HepG2 (cell line): ENCODE measurements around the gene MCRIP2. TPM values are rescaled to one million over a fixed set of nuclear protein-coding genes. Genes with fewer than 3 reads are reported as not detected.
A peak's percentile ranks its signal among the peaks of the same experiment; 100 is the strongest.

Experiments
- ARID3A ChIP-seq: IDR thresholded peaks from 2 replicates; pipeline ENCODE4 v1.6.1; 2012; ENCODE audit warnings: low read depth, low read length, improper control_type of control experiment
- ARID4A ChIP-seq: sonication (generic); formaldehyde crosslinking; IDR thresholded peaks from 2 replicates; pipeline ENCODE4 v1.5.0; 2020; ENCODE audit warnings: mild to moderate bottlenecking, missing genetic modification reagents, borderline replicate concordance
- ATF7 ChIP-seq, 2 experiments: fragments of 450-650 bp in 1 of 2; sonication (generic) in 1 of 2; formaldehyde crosslinking in 1 of 2; IDR thresholded peaks; 2 replicates each; pipeline versions ENCODE4 v1.4.0 to v1.6.1; 2016 to 2020; ENCODE audit warnings: antibody characterized with exemption in 1 of 2, mild to moderate bottlenecking in 1 of 2, missing genetic modification reagents in 1 of 2
- ELF3 ChIP-seq: IDR thresholded peaks from 2 replicates; pipeline ENCODE4 v1.6.1; 2016; ENCODE audit warnings: missing genetic modification reagents, missing compliant biosample characterization
- ISL2 ChIP-seq: sonication (generic); formaldehyde crosslinking; IDR thresholded peaks from 2 replicates; pipeline ENCODE4 v1.5.0; 2020; ENCODE audit warnings: missing genetic modification reagents
- LCORL ChIP-seq, 2 experiments: fragments of 450-650 bp in 1 of 2; sonication (generic) in 1 of 2; formaldehyde crosslinking in 1 of 2; IDR thresholded peaks; 2 replicates each; pipeline versions ENCODE4 v1.5.0 to v1.6.1; 2017 to 2020; ENCODE audit warnings: antibody characterized with exemption in 1 of 2, missing genetic modification reagents in 1 of 2
- MAF1 ChIP-seq: sonication (generic); formaldehyde crosslinking; IDR thresholded peaks from 2 replicates; pipeline ENCODE4 v1.5.0; 2020; ENCODE audit warnings: missing genetic modification reagents, borderline replicate concordance
- MTF2 ChIP-seq: sonication (generic); formaldehyde crosslinking; IDR thresholded peaks from 2 replicates; pipeline ENCODE4 v1.5.0; 2020; ENCODE audit warnings: missing genetic modification reagents, borderline replicate concordance
- NFIC ChIP-seq: IDR thresholded peaks from 2 replicates; pipeline ENCODE4 v1.6.1; 2012; ENCODE audit warnings: mild to moderate bottlenecking, low read length, inconsistent platforms
- TFDP1 ChIP-seq: IDR thresholded peaks from 2 replicates; pipeline ENCODE4 v1.6.1; 2016; ENCODE audit warnings: missing compliant biosample characterization, missing genetic modification reagents, borderline replicate concordance
- ZFAT ChIP-seq: sonication (generic); formaldehyde crosslinking; conservative IDR thresholded peaks from 2 replicates; pipeline ENCODE4 v1.8.1; 2023; ENCODE audit warnings: missing genetic modification reagents, inconsistent platforms
- ZNF383 ChIP-seq: sonication (generic); formaldehyde crosslinking; IDR thresholded peaks from 2 replicates; pipeline ENCODE4 v1.4.0; 2020; ENCODE audit warnings: missing genetic modification reagents, mild to moderate bottlenecking, borderline replicate concordance
- ZNF501 ChIP-seq: sonication (generic); formaldehyde crosslinking; IDR thresholded peaks from 2 replicates; pipeline ENCODE4 v1.5.1; 2020; ENCODE audit warnings: mild to moderate bottlenecking, moderate library complexity, missing genetic modification reagents
- ZNF549 ChIP-seq: sonication (generic); formaldehyde crosslinking; IDR thresholded peaks from 2 replicates; pipeline ENCODE4 v1.5.0; 2020; ENCODE audit warnings: missing genetic modification reagents
- ZNF556 ChIP-seq: sonication (generic); formaldehyde crosslinking; IDR thresholded peaks from 2 replicates; pipeline ENCODE4 v1.4.0; 2020; ENCODE audit warnings: mild to moderate bottlenecking, missing genetic modification reagents, borderline replicate concordance
- ZNF570 ChIP-seq: sonication (generic); formaldehyde crosslinking; IDR thresholded peaks from 2 replicates; pipeline ENCODE4 v1.4.0; 2020; ENCODE audit warnings: mild to moderate bottlenecking, missing genetic modification reagents, borderline replicate concordance
- ZNF629 ChIP-seq: sonication (generic); formaldehyde crosslinking; conservative IDR thresholded peaks from 2 replicates; pipeline ENCODE4 v1.5.0; 2020; ENCODE audit warnings: missing genetic modification reagents
- ZNF644 ChIP-seq: IDR thresholded peaks from 2 replicates; pipeline ENCODE4 v1.6.1; 2016; ENCODE audit warnings: low read depth
- ZNF740 ChIP-seq: sonication (generic); formaldehyde crosslinking; IDR thresholded peaks from 2 replicates; pipeline ENCODE4 v1.4.0; 2020; ENCODE audit warnings: missing genetic modification reagents
- ZNF747 ChIP-seq: sonication (generic); formaldehyde crosslinking; IDR thresholded peaks from 2 replicates; pipeline ENCODE4 v1.8.1; 2023; ENCODE audit warnings: missing genetic modification reagents, mild to moderate bottlenecking, borderline replicate concordance
- ZNF850 ChIP-seq: sonication (generic); formaldehyde crosslinking; conservative IDR thresholded peaks from 2 replicates; pipeline ENCODE4 v1.9.0; 2021; ENCODE audit warnings: mild to moderate bottlenecking, missing genetic modification reagents
- polyA plus RNA-seq, 8 experiments: library from polyadenylated mRNA; depleted of rRNA in 3 of 8; stranded (reverse) in 7 of 8; unstranded in 1 of 8; fragments of >200 nt; fragmentation: Illumina TruSeq in 4 of 8; extraction: Trizol in 4 of 8; gene quantifications; 2 replicates each; pipeline versions ENCODE4 v1.2.1 to v1.2.3, GENCODE V29; 2011 to 2016; ENCODE audit warnings: low read depth in 4 of 8, missing spikeins in 1 of 8, mixed read lengths in 1 of 8; ENCODE audit not compliant: insufficient read depth in 1 of 8
- total RNA-seq, 5 experiments: library from RNA; depleted of rRNA; stranded (reverse); fragments of >200 nt; fragmentation: Illumina TruSeq; extraction: Trizol; gene quantifications; 2 replicates each; pipeline ENCODE4 v1.2.3, GENCODE V29; 2016; ENCODE audit warnings: low read depth in 1 of 5

Gene MCRIP2
- total and polyA plus RNA-seq, 2 of the 13 experiments (the other 11 are each of a cell fraction or from before 2014, with no cell fraction given): 39.6 to 76.7 TPM

- TF ChIP-seq ZNF644 (CRISPR knock-in tag) (no peak), ZNF570 (no peak), MAF1 (CRISPR knock-in tag) (no peak), ZNF747 (CRISPR knock-in tag) (no peak), ZNF629 (CRISPR knock-in tag) (no peak), LCORL (IDR thresholded peaks at IDR 0.05) (no peak), LCORL (CRISPR knock-in tag; IDR thresholded peaks at IDR 0.05) (no peak), ARID3A (no peak), ZNF549 (CRISPR knock-in tag) (no peak), ZFAT (CRISPR knock-in tag) (no peak), TFDP1 (CRISPR knock-in tag) (0 out of 2 replicates have a peak, but pooled peaks have one; percentile 22), ZNF501 (CRISPR knock-in tag) (no peak; the same call in 1 of the 2 replicates), ZNF850 (CRISPR knock-in tag) (no peak), ARID4A (CRISPR knock-in tag) (peak; percentile 66), ATF7 (IDR thresholded peaks at IDR 0.05) (no peak), ATF7 (CRISPR knock-in tag; IDR thresholded peaks at IDR 0.05) (no peak), ELF3 (CRISPR knock-in tag) (0 out of 2 replicates have a peak, but pooled peaks have one; percentile 13), ZNF383 (CRISPR knock-in tag) (no peak), NFIC (no peak), MTF2 (CRISPR knock-in tag) (no peak), ZNF556 (no peak), ISL2 (no peak), ZNF740 (CRISPR knock-in tag) (no peak)
Observed at GRCh38 chr16:679814-680624, 38.4 kb downstream of the MCRIP2 start, which contains the start of gene STUB1 (continued).
